Choroid plexus epithelial cell (primary cell): ENCODE data around the gene ZHX3.

ENCODE experiments used
- DNase-seq: peaks from one replicate; pipeline ENCODE4 v3.0.0-alpha.2; 2010; ENCODE audit warnings: low read depth
- H3K4me3 ChIP-seq: 2 replicates; pipeline ENCODE4 v1.5.1; 2011; ENCODE audit warnings: low read depth, mild to moderate bottlenecking, control low read depth, low read length, moderate library complexity
- TF ChIP-seq, protein P1 (sequence below): conservative IDR thresholded peaks from 2 replicates; pipeline ENCODE4 v1.5.1; 2011; ENCODE audit warnings: low read depth, mild to moderate bottlenecking, control low read depth, inconsistent platforms, low read length, moderate library complexity

ZHX3 gene

DNA sequence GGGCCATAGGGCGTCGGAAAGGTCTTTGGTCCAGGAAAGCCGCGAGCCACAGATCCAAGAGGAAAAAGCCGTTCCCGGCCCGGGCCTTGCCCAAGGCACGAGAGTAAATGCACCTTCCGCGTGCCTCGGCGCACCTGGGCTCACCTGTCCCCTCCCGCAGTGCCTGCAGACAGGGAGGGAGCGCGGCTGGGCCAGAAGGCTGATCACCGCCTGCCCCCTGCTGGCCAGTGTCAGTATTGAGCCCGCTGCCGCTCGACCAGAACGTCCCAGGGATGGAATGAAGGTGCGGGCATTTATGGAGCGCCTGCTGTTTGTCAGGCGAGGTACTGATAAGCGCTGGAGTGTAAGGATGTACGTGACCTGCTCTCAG lies 22.4 kb upstream of the ZHX3 start:
- TF ChIP-seq, protein P1, sequence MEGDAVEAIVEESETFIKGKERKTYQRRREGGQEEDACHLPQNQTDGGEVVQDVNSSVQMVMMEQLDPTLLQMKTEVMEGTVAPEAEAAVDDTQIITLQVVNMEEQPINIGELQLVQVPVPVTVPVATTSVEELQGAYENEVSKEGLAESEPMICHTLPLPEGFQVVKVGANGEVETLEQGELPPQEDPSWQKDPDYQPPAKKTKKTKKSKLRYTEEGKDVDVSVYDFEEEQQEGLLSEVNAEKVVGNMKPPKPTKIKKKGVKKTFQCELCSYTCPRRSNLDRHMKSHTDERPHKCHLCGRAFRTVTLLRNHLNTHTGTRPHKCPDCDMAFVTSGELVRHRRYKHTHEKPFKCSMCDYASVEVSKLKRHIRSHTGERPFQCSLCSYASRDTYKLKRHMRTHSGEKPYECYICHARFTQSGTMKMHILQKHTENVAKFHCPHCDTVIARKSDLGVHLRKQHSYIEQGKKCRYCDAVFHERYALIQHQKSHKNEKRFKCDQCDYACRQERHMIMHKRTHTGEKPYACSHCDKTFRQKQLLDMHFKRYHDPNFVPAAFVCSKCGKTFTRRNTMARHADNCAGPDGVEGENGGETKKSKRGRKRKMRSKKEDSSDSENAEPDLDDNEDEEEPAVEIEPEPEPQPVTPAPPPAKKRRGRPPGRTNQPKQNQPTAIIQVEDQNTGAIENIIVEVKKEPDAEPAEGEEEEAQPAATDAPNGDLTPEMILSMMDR, result peak; percentile 94
- peak overlapping the region; percentile 56 for H3K4me3 ChIP-seq
- DNase-seq, result peak; percentile 66

DNA sequence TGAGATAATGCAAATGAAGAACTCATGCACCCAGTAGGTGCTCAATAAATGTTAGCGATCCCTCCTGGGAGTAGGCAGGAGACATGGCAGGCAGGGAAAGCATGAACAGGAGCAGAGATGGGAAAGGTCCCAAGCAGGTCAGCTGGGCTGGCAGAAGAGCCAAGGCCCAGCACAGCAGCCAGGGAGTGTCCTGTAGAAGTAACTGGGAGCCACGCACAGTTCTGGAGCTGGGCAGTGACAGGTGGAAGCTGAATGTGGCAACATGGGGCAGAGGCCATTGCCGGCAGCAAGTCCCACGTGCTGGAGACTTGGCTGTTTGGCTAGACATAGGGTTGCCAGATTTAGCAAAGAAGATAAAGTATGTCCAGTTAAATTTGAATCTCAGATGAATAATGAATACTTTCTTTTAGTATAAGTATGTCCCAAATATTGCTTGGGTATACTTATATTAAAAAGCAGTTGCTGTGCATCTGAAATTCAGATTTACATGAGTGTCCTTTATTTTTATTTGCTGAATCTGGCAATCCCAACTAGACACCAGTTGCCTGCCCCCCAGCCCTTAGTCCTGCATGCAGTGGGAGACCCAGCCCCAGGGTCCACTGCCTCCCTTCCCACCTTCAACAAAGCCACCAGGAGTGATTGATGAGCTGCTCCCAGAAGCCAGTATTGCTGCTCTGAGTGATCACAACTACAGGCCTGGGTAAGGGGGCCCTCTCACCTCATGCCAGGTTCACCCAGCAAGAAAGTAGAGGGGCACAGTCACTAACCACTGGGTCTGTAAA lies 19.4 kb upstream of the ZHX3 start:
- no peak overlapping the region for H3K4me3 ChIP-seq
- TF ChIP-seq, protein P1, result no peak
- DNase-seq, result no peak

DNA sequence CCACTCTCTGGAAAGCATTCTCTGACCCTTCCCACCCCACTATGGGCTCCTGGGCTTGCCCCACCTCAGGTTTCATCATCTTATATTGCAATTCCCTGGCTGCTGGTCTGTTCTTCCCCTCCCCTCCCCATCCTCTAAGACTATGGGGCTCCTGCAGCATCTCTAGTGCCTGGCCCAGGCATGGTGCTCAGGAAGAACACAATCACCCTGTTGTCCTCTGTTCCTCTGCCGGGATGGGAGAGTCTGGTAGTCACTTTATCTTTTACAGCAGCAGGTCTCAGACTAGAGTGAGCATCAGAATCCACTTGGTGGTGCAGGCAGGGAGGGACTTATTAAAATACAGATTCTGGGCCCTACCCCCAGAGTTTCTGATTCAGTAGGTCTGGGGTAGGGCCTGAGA lies 18.1 kb upstream of the ZHX3 start:
- no peak overlapping the region for H3K4me3 ChIP-seq
- TF ChIP-seq, protein P1, result no peak
- no peak for DNase-seq

DNA sequence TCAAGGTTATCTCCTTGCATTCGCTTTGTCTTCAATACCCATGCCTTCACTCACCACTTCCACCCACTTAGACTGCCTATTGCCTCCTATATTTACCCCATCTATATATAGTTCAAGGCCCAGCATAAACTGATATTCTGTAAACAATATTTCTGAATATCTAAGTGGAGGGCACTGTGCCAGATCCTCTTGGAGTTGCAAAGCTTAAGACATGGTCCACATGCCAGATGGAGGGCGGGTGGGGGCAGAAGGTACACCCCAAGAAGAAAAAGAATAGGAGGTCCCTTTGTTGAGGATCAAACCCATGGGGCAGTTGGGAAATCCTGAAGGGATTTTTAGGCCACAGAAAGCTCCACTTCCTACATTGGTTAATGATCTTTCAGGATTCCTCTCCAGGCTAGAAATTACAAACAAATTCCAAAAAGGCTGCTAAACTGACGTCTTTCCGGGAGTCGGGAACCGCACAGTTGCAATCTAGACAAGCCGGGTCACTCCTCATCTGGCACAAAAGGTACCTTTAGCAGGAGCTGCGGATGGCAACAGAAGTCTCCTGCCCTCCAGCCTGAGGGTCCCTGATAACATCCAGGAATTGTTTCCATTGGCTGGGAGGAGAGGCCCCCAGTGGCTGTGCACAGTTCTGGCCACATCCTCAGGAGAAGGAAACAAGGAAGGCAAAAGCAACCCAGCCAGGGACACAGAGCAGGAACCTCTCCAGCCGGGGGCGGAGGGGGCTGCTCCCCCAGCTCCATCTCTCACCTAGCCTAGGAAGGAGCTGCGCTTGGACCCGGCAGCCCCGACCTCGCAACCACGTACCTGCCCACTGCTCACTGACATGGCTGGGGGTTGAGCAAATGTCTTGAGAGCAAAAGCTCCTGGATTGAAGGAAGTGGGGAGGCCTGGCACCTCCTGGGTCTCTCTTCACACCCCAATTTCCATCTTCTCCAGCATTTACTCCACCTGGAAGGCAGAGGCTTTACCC lies 17.2 kb upstream of the ZHX3 start:
- peak; percentile 42 for DNase-seq
- TF ChIP-seq, protein P1, result no peak
- no peak overlapping the region for H3K4me3 ChIP-seq

DNA sequence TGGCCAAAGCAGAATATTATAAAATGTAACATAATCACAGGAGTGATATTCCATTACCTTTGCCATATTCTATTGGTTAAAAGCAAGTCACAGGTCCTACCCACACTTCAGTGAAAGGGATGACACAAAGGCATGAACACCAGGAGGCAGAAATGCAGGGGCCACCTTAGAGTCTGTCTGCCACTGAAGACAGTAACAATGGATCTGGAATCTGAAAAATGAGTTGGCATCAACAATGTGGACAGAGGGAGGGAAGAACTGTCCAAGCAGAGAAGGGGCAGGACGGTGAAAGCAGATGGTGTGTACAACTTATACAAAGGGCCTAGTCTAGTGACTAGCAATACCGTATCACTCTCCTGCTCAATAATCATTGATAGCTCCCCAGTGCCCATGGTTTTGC lies 16.5 kb upstream of the ZHX3 start:
- TF ChIP-seq, protein P1, result no peak
- no peak for DNase-seq
- no peak overlapping the region for H3K4me3 ChIP-seq

DNA sequence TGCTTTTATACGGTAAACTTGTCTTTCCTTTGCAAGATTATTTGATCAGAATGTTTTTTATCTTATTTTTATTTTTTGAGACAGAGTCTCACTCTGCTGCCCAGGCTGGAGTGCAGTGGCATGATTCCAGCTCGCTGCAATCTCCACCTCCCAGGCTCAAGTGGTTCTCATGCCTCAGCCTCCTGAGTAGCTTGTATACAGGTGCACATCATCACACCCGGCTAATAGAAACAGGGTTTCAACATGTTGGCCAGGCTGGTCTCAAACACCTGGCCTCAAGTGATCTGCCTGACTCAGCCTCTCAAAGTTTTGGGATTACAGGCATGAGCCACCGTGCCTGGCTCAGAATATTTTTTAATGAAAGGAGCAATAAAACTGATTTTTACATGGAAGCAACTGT lies 14.2 kb upstream of the ZHX3 start:
- no peak for DNase-seq
- TF ChIP-seq, protein P1, result no peak
- H3K4me3 ChIP-seq, result no peak overlapping the region
